Activated CD4-positive, CD25-positive, alpha-beta regulatory T cell treated with anti-CD3 and anti-CD28 coated beads, Interleukin-2, amount 50 U/mL, for 72 hours (primary cell): ENCODE measurements around the gene BMPR1A.
"Not testable (repeated sequence)": the region's sequence is repeated elsewhere in the genome, so short reads cannot be mapped to it uniquely, and the experiment has no call there.

ENCODE experiments used
- DNase-seq: peaks from one replicate; pipeline ENCODE4 v3.0.0; 2021

Gene BMPR1A

GRCh38 chr10:86730227-86730626 is 26.2 kb upstream of the BMPR1A start:
- no peak for DNase-seq

GRCh38 chr10:86732771-86733170 is 23.6 kb upstream of the BMPR1A start:
- DNase-seq, result no peak

- no peak for DNase-seq
Measured at GRCh38 chr10:86733260-86733671, 23.2 kb upstream of the BMPR1A start.

- DNase-seq, result no peak
Measured at GRCh38 chr10:86734207-86734988, 22.0 kb upstream of the BMPR1A start.

GRCh38 chr10:86735278-86735677 is 21.1 kb upstream of the BMPR1A start:
- not testable (repeated sequence) for DNase-seq

GRCh38 chr10:86742230-86742629 is 14.2 kb upstream of the BMPR1A start:
- no peak for DNase-seq

GRCh38 chr10:86744067-86744725 is 12.2 kb upstream of the BMPR1A start:
- no peak for DNase-seq

- no peak for DNase-seq
Measured at GRCh38 chr10:86747796-86748581, 8.4 kb upstream of the BMPR1A start.

- DNase-seq, result no peak
Measured at GRCh38 chr10:86749854-86750253, 6.6 kb upstream of the BMPR1A start.

GRCh38 chr10:86751477-86751876 is 4.9 kb upstream of the BMPR1A start:
- no peak for DNase-seq

GRCh38 chr10:86752311-86752710 is 4.1 kb upstream of the BMPR1A start:
- DNase-seq, result no peak

- DNase-seq, result no peak
Measured at GRCh38 chr10:86753051-86753450, 3.4 kb upstream of the BMPR1A start.

GRCh38 chr10:86753638-86754434 is 2.6 kb upstream of the BMPR1A start:
- no peak for DNase-seq

- no peak for DNase-seq
Measured at GRCh38 chr10:86755454-86755739, 1.0 kb upstream of the BMPR1A start.

GRCh38 chr10:86755740-86756510 is 494 bp upstream of the BMPR1A start:
- DNase-seq, result peak; percentile 92

GRCh38 chr10:86757113-86757972 is 924 bp downstream of the BMPR1A start:
- DNase-seq, result no peak

- no peak for DNase-seq
Measured at GRCh38 chr10:86758189-86759072, 2.0 kb downstream of the BMPR1A start.

GRCh38 chr10:86759073-86759672 is 2.8 kb downstream of the BMPR1A start:
- no peak for DNase-seq

GRCh38 chr10:86763404-86763803 is 7.0 kb downstream of the BMPR1A start:
- DNase-seq, result no peak

- DNase-seq, result no peak
Measured at GRCh38 chr10:86765548-86765947, 9.1 kb downstream of the BMPR1A start.
